CD4-positive, alpha-beta T cell treated with Interleukin-10 for 1 hour (primary cell): ENCODE measurements around the gene PRR12.
"Not testable (repeated sequence)": the region's sequence is repeated elsewhere in the genome, so short reads cannot be mapped to it uniquely, and the experiment has no call there.

ENCODE experiments used
- DNase-seq: peaks from one replicate; pipeline ENCODE4 v3.0.0-alpha.2; 2020

Gene PRR12

GRCh38 chr19:49592486-49593232, 1.7 kb downstream of the PRR12 start:
- no peak for DNase-seq

- DNase-seq, result peak; percentile 95
Observed at GRCh38 chr19:49593233-49594113, 2.5 kb downstream of the PRR12 start.

- DNase-seq, result no peak
Observed at GRCh38 chr19:49594157-49594992, 3.4 kb downstream of the PRR12 start.

- DNase-seq, result no peak
Observed at GRCh38 chr19:49594993-49595818, 4.2 kb downstream of the PRR12 start.

GRCh38 chr19:49595819-49596404, 4.9 kb downstream of the PRR12 start:
- no peak for DNase-seq

- no peak for DNase-seq
Observed at GRCh38 chr19:49596407-49596806, 5.4 kb downstream of the PRR12 start.

GRCh38 chr19:49596954-49597702, 6.1 kb downstream of the PRR12 start:
- DNase-seq, result no peak

GRCh38 chr19:49597703-49597974, 6.7 kb downstream of the PRR12 start:
- no peak for DNase-seq

- no peak for DNase-seq
Observed at GRCh38 chr19:49599378-49600295, 8.7 kb downstream of the PRR12 start.

- no peak for DNase-seq
Observed at GRCh38 chr19:49601482-49602038, 10.6 kb downstream of the PRR12 start.

- DNase-seq, result no peak
Observed at GRCh38 chr19:49602806-49603205, 11.8 kb downstream of the PRR12 start.

- no peak for DNase-seq
Observed at GRCh38 chr19:49605605-49606004, 14.6 kb downstream of the PRR12 start.

GRCh38 chr19:49609499-49610092, 18.6 kb downstream of the PRR12 start:
- no peak for DNase-seq

GRCh38 chr19:49613374-49613773, 22.4 kb downstream of the PRR12 start:
- DNase-seq, result no peak

- DNase-seq, result peak; percentile 15
Observed at GRCh38 chr19:49614096-49614833, 23.3 kb downstream of the PRR12 start.

GRCh38 chr19:49615861-49616260, 24.9 kb downstream of the PRR12 start:
- no peak for DNase-seq

- DNase-seq, result no peak
Observed at GRCh38 chr19:49616532-49616931, 25.6 kb downstream of the PRR12 start.

GRCh38 chr19:49616945-49617344, 26.0 kb downstream of the PRR12 start:
- no peak for DNase-seq

- not testable (repeated sequence) for DNase-seq
Observed at GRCh38 chr19:49617860-49618259, 26.9 kb downstream of the PRR12 start.
